Measurements from ENCODE around the gene ZBTB32.
"Not testable (repeated sequence)": the region's sequence is repeated elsewhere in the genome, so short reads cannot be mapped to it uniquely, and the experiment has no call there.

ZBTB32 gene

DNA sequence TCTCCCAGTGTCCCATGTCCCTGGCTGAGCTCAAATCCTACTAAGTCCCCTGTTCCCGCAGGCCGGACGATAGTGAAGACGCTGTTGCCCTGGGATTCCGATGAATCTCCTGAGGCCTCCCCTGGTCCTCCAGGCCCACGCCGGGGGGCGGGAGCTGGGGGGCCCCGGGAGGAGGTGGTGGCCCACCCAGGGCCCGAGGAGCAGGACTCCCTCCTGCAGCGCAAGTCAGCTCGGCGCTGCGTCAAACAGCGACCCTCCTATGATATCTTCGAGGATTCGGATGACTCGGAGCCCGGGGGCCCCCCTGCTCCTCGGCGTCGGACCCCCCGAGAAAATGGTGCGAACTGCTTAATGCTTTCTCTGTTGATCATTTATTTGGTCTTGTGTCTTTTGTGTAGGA is 19.3 kb downstream of the ZBTB32 start:
- peaks cover 80% of the 10 kb centered on the region for H3K36me3 ChIP-seq (ENCODE audit: insufficient read depth, low read length)
- peaks cover 10% of the 10 kb centered on the region for H3K4me1 ChIP-seq (ENCODE audit: insufficient read depth, low read length)
- H3K9me3 ChIP-seq (ENCODE audit: low read length): no peaks in the 10 kb centered on the region
- H3K27me3 ChIP-seq (ENCODE audit: control insufficient read depth in 1 of 2, insufficient read depth in 2 of 2, low read length in 2 of 2): no peaks in the 10 kb centered on the region
- H3K9ac ChIP-seq (ENCODE audit: low read length): no peak overlapping the region
- H3K4me3 ChIP-seq (ENCODE audit: low read depth in 1 of 2, low read length in 2 of 2): no peak overlapping the region
- H3K27ac ChIP-seq (ENCODE audit: low read depth, low read length): no peak overlapping the region

DNA sequence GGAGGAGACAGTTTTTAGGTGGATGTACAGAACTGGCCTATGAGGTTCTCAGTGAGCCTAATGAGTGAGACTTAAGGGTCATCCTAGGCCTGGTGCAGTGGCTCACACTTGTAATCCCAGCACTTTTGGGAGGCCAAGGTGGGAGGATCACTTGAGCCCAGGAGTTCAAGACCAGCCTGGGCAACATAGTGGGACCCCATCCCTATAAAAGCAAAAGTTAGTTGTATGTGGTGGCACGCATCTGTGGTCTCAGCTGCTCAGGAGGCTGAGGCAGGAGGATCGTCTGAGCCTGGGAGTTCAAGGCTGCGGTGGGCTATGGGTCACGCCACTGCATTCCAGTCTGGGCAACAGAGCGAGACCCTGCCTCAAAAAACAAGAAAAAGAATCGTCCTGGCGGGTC is 19.8 kb downstream of the ZBTB32 start:
- not testable (repeated sequence) for H3K27ac ChIP-seq (ENCODE audit: low read depth, low read length); H3K9me3 ChIP-seq (ENCODE audit: low read length); H3K4me3 ChIP-seq (ENCODE audit: low read depth in 1 of 2, low read length in 2 of 2); H3K27me3 ChIP-seq (ENCODE audit: control insufficient read depth in 1 of 2, insufficient read depth in 2 of 2, low read length in 2 of 2); H3K4me1 ChIP-seq (ENCODE audit: insufficient read depth, low read length); H3K9ac ChIP-seq (ENCODE audit: low read length)
- peaks cover 84% of the 10 kb centered on the region for H3K36me3 ChIP-seq (ENCODE audit: insufficient read depth, low read length)

DNA sequence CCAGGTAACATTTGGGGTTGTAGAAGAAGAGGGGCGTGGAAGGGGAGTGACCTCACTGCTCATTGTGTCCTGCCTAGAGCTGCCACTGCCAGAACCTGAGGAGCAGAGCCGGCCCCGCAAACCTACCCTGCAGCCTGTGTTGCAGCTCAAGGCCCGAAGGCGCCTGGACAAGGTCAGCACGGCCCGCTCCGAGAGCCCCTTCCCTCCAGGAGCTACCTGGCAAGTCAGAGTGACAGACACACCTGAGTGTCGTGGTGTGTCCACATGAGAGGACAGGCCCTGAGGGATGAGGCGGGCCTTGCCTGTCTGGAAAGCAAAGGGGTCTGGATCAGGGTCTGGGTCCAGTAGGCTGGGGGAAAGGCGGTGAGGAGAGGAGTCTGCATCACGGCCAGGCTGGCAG is 20.2 kb downstream of the ZBTB32 start:
- Histone ChIP-seq H3K4me3 (ENCODE audit: low read depth in 1 of 2, low read length in 2 of 2) (no peak overlapping the region), H3K4me1 (ENCODE audit: insufficient read depth, low read length) (peaks cover 2% of the 10 kb centered on the region), H3K36me3 (ENCODE audit: insufficient read depth, low read length) (peaks cover 89% of the 10 kb centered on the region), H3K27me3 (ENCODE audit: control insufficient read depth in 1 of 2, insufficient read depth in 2 of 2, low read length in 2 of 2) (no peaks in the 10 kb centered on the region), H3K9ac (ENCODE audit: low read length) (no peak overlapping the region), H3K27ac (ENCODE audit: low read depth, low read length) (no peak overlapping the region), H3K9me3 (ENCODE audit: low read length) (no peaks in the 10 kb centered on the region)

DNA sequence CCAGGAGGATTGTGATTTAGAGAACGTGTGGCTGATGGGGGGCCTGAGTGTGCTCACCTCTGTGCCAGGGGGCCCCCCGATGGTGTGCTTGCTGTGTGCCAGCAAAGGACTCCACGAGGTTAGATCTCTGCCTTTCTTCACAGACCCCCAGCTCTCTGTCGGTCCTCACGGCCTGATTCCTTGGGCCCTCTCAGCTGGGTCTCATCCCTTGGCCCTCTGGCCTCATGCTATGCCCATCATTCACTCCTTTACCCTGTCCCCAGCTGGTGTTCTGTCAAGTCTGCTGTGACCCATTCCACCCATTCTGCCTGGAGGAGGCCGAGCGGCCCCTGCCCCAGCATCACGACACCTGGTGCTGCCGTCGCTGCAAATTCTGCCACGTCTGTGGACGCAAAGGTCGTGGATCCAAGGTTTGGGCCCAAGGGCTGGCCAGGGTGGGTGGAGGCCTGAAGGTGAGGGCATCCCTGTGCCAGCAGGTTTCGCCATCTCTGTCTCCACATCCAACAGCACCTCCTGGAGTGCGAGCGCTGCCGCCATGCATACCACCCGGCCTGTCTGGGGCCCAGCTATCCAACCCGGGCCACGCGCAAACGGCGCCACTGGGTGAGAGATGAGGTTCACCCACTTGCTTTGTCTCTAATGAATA is 21.0 kb downstream of the ZBTB32 start:
- no peak overlapping the region for H3K27ac ChIP-seq (ENCODE audit: low read depth, low read length)
- H3K4me3 ChIP-seq (ENCODE audit: low read depth in 1 of 2, low read length in 2 of 2): no peak overlapping the region
- H3K27me3 ChIP-seq (ENCODE audit: control insufficient read depth in 1 of 2, insufficient read depth in 2 of 2, low read length in 2 of 2): no peaks in the 10 kb centered on the region
- H3K4me1 ChIP-seq (ENCODE audit: insufficient read depth, low read length): no peaks in the 10 kb centered on the region
- H3K9me3 ChIP-seq (ENCODE audit: low read length): no peaks in the 10 kb centered on the region
- H3K9ac ChIP-seq (ENCODE audit: low read length): no peak overlapping the region
- H3K36me3 ChIP-seq (ENCODE audit: insufficient read depth, low read length): peaks cover 89% of the 10 kb centered on the region

DNA sequence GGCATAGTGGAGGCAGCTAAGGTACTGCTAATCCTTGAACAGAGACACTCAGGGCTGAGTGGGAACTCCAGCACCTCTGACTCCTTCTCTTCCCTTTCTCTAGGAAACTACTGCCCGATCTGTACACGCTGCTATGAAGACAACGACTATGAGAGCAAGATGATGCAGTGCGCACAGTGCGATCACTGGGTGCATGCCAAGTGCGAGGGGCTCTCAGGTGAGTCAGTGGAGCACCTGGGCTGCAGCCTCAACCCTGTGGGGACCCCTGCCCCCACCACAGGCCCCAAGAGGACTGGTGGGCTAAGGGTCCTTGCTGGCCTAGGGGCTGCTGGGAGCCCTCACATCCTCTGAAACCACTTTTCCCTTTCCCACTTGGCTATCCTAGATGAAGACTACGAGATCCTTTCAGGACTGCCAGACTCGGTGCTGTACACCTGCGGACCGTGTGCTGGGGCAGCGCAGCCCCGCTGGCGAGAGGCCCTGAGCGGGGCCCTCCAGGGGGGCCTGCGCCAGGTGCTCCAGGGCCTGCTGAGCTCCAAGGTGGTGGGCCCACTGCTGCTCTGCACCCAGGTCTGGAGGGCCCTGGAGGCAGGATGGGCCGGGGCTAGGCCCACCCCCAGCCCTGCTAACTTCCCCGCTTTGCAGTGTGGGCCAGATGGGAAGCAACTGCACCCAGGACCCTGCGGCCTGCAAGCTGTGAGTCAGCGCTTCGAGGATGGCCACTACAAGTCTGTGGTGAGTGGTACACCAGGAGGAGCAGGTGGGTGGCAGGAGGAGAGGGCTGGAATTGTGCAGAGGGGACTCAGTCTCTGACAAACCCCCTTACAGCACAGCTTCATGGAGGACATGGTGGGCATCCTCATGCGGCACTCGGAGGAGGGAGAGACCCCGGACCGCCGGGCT is 22.9 kb downstream of the ZBTB32 start:
- H3K36me3 ChIP-seq (ENCODE audit: insufficient read depth, low read length): peaks cover 97% of the 10 kb centered on the region
- H3K4me3 ChIP-seq (ENCODE audit: low read depth in 1 of 2, low read length in 2 of 2): no peak overlapping the region
- H3K27me3 ChIP-seq (ENCODE audit: control insufficient read depth in 1 of 2, insufficient read depth in 2 of 2, low read length in 2 of 2): no peaks in the 10 kb centered on the region
- no peak overlapping the region for H3K9ac ChIP-seq (ENCODE audit: low read length)
- H3K27ac ChIP-seq (ENCODE audit: low read depth, low read length): no peak overlapping the region
- H3K9me3 ChIP-seq (ENCODE audit: low read length): no peaks in the 10 kb centered on the region
- no peaks in the 10 kb centered on the region for H3K4me1 ChIP-seq (ENCODE audit: insufficient read depth, low read length)

DNA sequence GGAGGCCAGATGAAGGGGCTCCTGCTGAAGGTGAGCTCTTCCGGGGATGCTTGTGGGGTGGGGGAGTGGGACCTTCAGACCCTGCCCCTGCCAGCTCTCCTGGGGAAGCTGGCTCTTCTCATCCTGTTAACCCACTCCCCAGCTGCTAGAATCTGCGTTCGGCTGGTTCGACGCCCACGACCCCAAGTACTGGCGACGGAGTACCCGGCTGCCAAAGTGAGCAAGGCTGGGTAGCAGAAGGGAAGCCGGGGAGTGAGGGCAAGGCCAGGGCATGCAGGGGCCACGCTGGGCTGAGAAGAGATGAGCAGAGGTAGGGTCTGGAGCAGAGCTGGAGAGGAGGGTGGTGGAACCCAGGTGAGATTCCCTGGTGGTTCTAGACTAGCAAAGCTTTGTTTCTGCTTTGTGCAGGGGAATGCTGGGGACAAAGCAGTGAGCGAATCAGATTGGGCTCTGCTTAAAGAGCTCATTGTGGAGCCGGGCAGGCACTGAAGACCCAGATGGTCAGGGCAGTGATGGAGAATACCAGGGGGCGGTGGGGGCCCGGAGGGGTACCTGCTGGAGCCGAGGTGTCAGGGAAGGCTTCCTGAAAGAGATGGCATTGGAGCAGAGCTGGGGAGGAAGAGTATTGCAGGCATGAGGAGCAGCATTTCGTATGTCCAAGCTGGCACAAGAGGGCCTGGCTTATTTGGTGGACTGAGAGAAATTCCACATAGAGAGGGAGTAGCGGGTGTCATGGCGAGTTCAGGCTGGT is 23.8 kb downstream of the ZBTB32 start:
- no peak overlapping the region for H3K27ac ChIP-seq (ENCODE audit: low read depth, low read length)
- no peaks in the 10 kb centered on the region for H3K27me3 ChIP-seq (ENCODE audit: control insufficient read depth in 1 of 2, insufficient read depth in 2 of 2, low read length in 2 of 2)
- peaks cover 89% of the 10 kb centered on the region for H3K36me3 ChIP-seq (ENCODE audit: insufficient read depth, low read length)
- no peaks in the 10 kb centered on the region for H3K4me1 ChIP-seq (ENCODE audit: insufficient read depth, low read length)
- no peaks in the 10 kb centered on the region for H3K9me3 ChIP-seq (ENCODE audit: low read length)
- no peak overlapping the region for H3K4me3 ChIP-seq (ENCODE audit: low read depth in 1 of 2, low read length in 2 of 2)
- no peak overlapping the region for H3K9ac ChIP-seq (ENCODE audit: low read length)

DNA sequence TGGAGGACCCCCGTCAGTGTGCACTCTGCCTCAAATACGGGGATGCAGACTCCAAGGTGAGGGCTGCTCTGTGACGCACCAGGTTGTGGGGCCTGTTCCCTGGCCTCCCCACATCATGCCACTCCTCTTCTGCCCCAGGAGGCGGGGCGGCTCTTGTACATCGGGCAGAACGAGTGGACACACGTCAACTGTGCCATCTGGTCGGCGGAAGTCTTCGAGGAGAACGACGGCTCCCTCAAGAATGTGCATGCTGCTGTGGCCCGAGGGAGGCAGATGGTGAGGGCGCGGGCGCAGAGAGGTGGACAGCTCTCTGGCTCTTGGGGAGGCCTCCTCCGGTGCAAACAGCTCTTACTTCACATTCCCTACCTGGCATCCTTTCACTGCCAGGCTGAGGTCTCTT is 24.7 kb downstream of the ZBTB32 start:
- Histone ChIP-seq H3K36me3 (ENCODE audit: insufficient read depth, low read length) (peaks cover 84% of the 10 kb centered on the region), H3K27me3 (ENCODE audit: control insufficient read depth in 1 of 2, insufficient read depth in 2 of 2, low read length in 2 of 2) (no peaks in the 10 kb centered on the region), H3K4me3 (ENCODE audit: low read depth in 1 of 2, low read length in 2 of 2) (no peak overlapping the region), H3K27ac (ENCODE audit: low read depth, low read length) (no peak overlapping the region), H3K9ac (ENCODE audit: low read length) (no peak overlapping the region), H3K4me1 (ENCODE audit: insufficient read depth, low read length) (no peaks in the 10 kb centered on the region), H3K9me3 (ENCODE audit: low read length) (no peaks in the 10 kb centered on the region)

DNA sequence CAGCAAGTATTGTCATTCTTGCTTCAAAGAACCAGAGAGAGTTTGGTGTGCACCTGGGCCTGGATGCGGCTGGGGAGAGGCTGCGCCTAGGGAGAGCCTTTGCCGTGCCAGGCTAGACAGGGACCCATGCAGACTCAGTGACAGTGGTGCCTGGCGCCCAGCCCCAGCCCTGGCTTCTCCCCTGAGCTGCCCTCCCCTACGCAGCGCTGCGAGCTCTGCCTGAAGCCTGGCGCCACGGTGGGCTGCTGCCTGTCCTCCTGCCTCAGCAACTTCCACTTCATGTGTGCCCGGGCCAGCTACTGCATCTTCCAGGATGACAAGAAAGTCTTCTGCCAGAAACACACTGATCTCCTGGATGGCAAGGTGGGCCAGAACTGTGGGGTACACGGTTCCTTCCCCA is 25.4 kb downstream of the ZBTB32 start:
- Histone ChIP-seq H3K9me3 (ENCODE audit: low read length) (no peaks in the 10 kb centered on the region), H3K27ac (ENCODE audit: low read depth, low read length) (no peak overlapping the region), H3K9ac (ENCODE audit: low read length) (no peak overlapping the region), H3K36me3 (ENCODE audit: insufficient read depth, low read length) (peaks cover 84% of the 10 kb centered on the region), H3K4me1 (ENCODE audit: insufficient read depth, low read length) (no peaks in the 10 kb centered on the region), H3K27me3 (ENCODE audit: control insufficient read depth in 1 of 2, insufficient read depth in 2 of 2, low read length in 2 of 2) (no peaks in the 10 kb centered on the region), H3K4me3 (ENCODE audit: low read depth in 1 of 2, low read length in 2 of 2) (no peak overlapping the region)

DNA sequence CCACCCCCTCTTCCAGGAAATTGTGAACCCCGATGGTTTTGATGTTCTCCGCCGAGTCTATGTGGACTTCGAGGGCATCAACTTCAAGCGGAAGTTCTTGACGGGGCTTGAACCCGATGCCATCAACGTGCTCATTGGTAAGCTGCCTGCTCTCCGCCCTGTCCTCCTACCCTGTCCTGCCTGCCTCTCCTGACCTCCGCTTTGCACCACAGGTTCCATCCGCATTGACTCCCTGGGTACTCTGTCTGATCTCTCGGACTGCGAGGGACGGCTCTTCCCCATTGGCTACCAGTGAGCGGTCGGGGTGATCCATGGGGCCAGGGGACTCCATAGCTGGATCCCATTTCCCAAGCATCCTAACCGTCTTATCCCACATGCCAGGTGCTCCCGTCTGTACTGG is 26.0 kb downstream of the ZBTB32 start:
- Histone ChIP-seq H3K4me3 (ENCODE audit: low read depth in 1 of 2, low read length in 2 of 2) (no peak overlapping the region), H3K36me3 (ENCODE audit: insufficient read depth, low read length) (peaks cover 84% of the 10 kb centered on the region), H3K4me1 (ENCODE audit: insufficient read depth, low read length) (no peaks in the 10 kb centered on the region), H3K27me3 (ENCODE audit: control insufficient read depth in 1 of 2, insufficient read depth in 2 of 2, low read length in 2 of 2) (no peaks in the 10 kb centered on the region), H3K9ac (ENCODE audit: low read length) (no peak overlapping the region), H3K27ac (ENCODE audit: low read depth, low read length) (no peak overlapping the region), H3K9me3 (ENCODE audit: low read length) (no peaks in the 10 kb centered on the region)

DNA sequence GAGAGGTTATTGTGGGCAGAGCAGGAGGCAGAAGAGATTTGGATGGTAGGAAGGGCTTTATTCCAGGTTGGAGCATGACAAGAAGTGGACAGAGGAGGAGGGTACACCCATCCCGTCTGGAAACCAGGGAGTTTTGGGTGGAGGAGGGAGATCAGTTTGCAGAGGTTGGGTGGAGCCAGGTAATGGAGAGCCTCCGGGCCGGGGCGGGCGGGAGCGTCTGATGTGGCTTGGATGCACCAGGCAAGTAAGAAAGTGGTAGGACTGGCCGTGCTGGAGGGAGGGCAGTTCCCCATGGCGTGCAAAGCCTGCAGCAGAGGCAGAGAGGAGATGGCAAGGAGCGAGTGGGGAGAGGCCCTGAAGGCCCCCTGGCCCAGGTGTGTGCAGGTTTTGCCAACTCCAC is 27.0 kb downstream of the ZBTB32 start:
- Histone ChIP-seq H3K9me3 (ENCODE audit: low read length) (no peaks in the 10 kb centered on the region), H3K27me3 (ENCODE audit: control insufficient read depth in 1 of 2, insufficient read depth in 2 of 2, low read length in 2 of 2) (no peaks in the 10 kb centered on the region), H3K36me3 (ENCODE audit: insufficient read depth, low read length) (peaks cover 83% of the 10 kb centered on the region), H3K27ac (ENCODE audit: low read depth, low read length) (no peak overlapping the region), H3K4me3 (ENCODE audit: low read depth in 1 of 2, low read length in 2 of 2) (no peak overlapping the region), H3K9ac (ENCODE audit: low read length) (no peak overlapping the region), H3K4me1 (ENCODE audit: insufficient read depth, low read length) (no peaks in the 10 kb centered on the region)

DNA sequence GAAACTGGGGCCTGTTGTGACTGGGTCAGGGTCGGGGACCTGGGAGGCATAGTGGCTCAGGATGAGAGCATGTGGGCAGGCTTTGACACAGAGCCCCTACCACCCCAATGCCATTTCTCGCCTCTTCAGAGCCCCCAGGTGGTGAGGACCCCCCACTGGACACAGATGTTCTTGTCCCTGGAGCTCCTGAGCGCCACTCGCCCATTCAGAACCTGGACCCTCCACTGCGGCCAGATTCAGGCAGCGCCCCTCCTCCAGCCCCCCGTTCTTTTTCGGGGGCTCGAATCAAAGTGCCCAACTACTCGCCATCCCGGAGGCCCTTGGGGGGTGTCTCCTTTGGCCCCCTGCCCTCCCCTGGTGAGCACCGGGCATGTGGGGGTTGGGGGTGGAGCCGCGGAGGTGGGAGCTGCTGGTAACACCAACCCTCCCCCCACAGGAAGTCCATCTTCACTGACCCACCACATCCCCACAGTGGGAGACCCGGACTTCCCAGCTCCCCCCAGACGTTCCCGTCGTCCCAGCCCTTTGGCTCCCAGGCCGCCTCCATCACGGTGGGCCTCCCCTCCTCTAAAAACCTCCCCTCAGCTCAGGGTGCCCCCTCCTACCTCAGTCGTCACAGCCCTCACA is 27.5 kb downstream of the ZBTB32 start:
- H3K27ac ChIP-seq (ENCODE audit: low read depth, low read length): no peak overlapping the region
- H3K27me3 ChIP-seq (ENCODE audit: control insufficient read depth in 1 of 2, insufficient read depth in 2 of 2, low read length in 2 of 2): no peaks in the 10 kb centered on the region
- H3K9me3 ChIP-seq (ENCODE audit: low read length): no peaks in the 10 kb centered on the region
- no peak overlapping the region for H3K4me3 ChIP-seq (ENCODE audit: low read depth in 1 of 2, low read length in 2 of 2)
- H3K9ac ChIP-seq (ENCODE audit: low read length): no peak overlapping the region
- peaks cover 84% of the 10 kb centered on the region for H3K36me3 ChIP-seq (ENCODE audit: insufficient read depth, low read length)
- no peaks in the 10 kb centered on the region for H3K4me1 ChIP-seq (ENCODE audit: insufficient read depth, low read length)
